ENCODE measurements around the gene TSPAN9.

- no peak for TF ChIP-seq EZH2phosphoT487 (conservative IDR thresholded peaks at IDR 0.05; ENCODE audit: low read length)
- no peak for TF ChIP-seq CTCF (IDR thresholded peaks at IDR 0.05; ENCODE audit: insufficient read depth, low read length, poor library complexity, severe bottlenecking)
These were observed 164.4 kb downstream of the TSPAN9 start for GRCh38 chr12:3241621-3242020.

Data from SU-DHL-6 (cell line).